Spleen (tissue), 11 donors: ENCODE measurements around the gene OVAAL. TPM values are rescaled to one million over a fixed set of nuclear protein-coding genes. Genes with fewer than 3 reads are reported as not detected.

Experiments
- DNase-seq: peaks from one replicate; pipeline ENCODE4 v3.0.0-alpha.2; 2020
- H3K27ac ChIP-seq, 8 donors: fragments of 200-600 bp; sonication (generic) in 7 of 8; 1 replicate in 4 of 8; 2 replicates in 4 of 8; pipeline versions ENCODE4 v1.5.0 to v1.8.0; 2016 to 2021; ENCODE audit warnings: inconsistent platforms in 4 of 8, mild to moderate bottlenecking in 4 of 8, moderate library complexity in 1 of 8
- H3K27me3 ChIP-seq, 7 donors: fragments of 200-600 bp; sonication (generic) in 6 of 7; replicated peaks in 1 of 7; 1 replicate in 4 of 7; 2 replicates in 3 of 7; pipeline versions ENCODE4 v1.5.0 to v1.8.0; 2016 to 2021; ENCODE audit warnings: inconsistent platforms in 3 of 7, mild to moderate bottlenecking in 1 of 7
- H3K36me3 ChIP-seq, 6 donors: fragments of 200-600 bp; sonication (generic) in 5 of 6; 1 replicate in 4 of 6; 2 replicates in 2 of 6; pipeline versions ENCODE4 v1.5.0 to v1.8.0; 2016 to 2021; ENCODE audit warnings: inconsistent platforms in 2 of 6
- H3K4me1 ChIP-seq, 6 donors: fragments of 200-600 bp; sonication (generic) in 5 of 6; 1 replicate in 3 of 6; 2 replicates in 3 of 6; pipeline versions ENCODE4 v1.5.0 to v1.8.0; 2016 to 2021; ENCODE audit warnings: inconsistent platforms in 3 of 6
- H3K4me3 ChIP-seq, 8 donors: fragments of 200-600 bp; sonication (generic) in 7 of 8; 1 replicate in 4 of 8; 2 replicates in 4 of 8; pipeline versions ENCODE4 v1.5.0 to v1.8.0; 2016 to 2021; ENCODE audit warnings: inconsistent platforms in 4 of 8, mild to moderate bottlenecking in 4 of 8, moderate library complexity in 2 of 8
- H3K9me3 ChIP-seq, 8 donors: fragments of 200-600 bp; sonication (generic) in 7 of 8; 1 replicate in 4 of 8; 2 replicates in 4 of 8; pipeline versions ENCODE4 v1.5.0 to v1.8.0; 2016 to 2021; ENCODE audit warnings: inconsistent platforms in 4 of 8
- POLR2A ChIP-seq, 3 donors: fragments of 450-650 bp; IDR thresholded peaks; one replicate each; pipeline ENCODE4 v1.5.1; 2017; ENCODE audit warnings: antibody characterized with exemption in 3 of 3, mild to moderate bottlenecking in 1 of 3
- POLR2AphosphoS5 ChIP-seq, 3 donors: sonication (generic); formaldehyde crosslinking; IDR thresholded peaks; one replicate each; pipeline ENCODE4 v1.5.1; 2017; ENCODE audit warnings: antibody characterized with exemption in 3 of 3
- WGBS, 5 donors: extraction: QIAGEN DNeasy Blood & Tissue Kit in 3 of 5; methylation state at CpG; one replicate each; pipeline versions ENCODE4 v1.1.5 to v1.1.7; 2013 to 2018; 5-methylcytosine and 5-hydroxymethylcytosine counted together
- intact Hi-C: fragments of 100-400 bp; cut with DNase I; formaldehyde crosslinking; loops from one replicate; pipeline ENCODE4 v1.15.0; 2023; ENCODE audit warnings: low total_unique reads
- polyA plus RNA-seq, 3 donors: library from polyadenylated mRNA; stranded (reverse); fragments of 200-250 nt; gene quantifications; one replicate each; pipeline ENCODE4 v1.2.1, GENCODE V29; 2013
- total RNA-seq, 7 donors: library from RNA; depleted of rRNA in 3 of 7; stranded (reverse); fragments of >200 nt in 3 of 7; fragmentation: NEBNext Ultra II Directional in 4 of 7; extraction: Animal tissue kit (Norgen Biotek cat#: 25700) in 4 of 7; gene quantifications; one replicate each; pipeline versions ENCODE4 v1.1.0 to v1.2.1, GENCODE V29; 2016 to 2021
- TF ChIP-seq, protein P1 (sequence below), 11 experiments: fragments of 200-600 bp in 7 of 11; fragments of 450-650 bp in 4 of 11; sonication (generic) in 4 of 11; IDR thresholded peaks in 8 of 11; conservative IDR thresholded peaks in 3 of 11; 1 replicate in 7 of 11; 2 replicates in 4 of 11; pipeline versions ENCODE4 v1.4.0 to v1.8.0; 2016 to 2021; ENCODE audit warnings: antibody characterized with exemption in 11 of 11, inconsistent platforms in 4 of 11, mild to moderate bottlenecking in 1 of 11
- donor health status: healthy with polysubstance abuse.
- donor health status: DM: no; HTN: no; CAD: no; lungs with moderate emphysema.
- donor health status: DM: no; HTN: no; CAD: no.
- donor health status: Bipolar disorder and iron deficiency.
- donor health status: healthy.
- donor health status: DM: no; HTN: no; CAD: no.
- donor health status: DM: yes; HTN: yes; CAD: no.

OVAAL gene
- total and polyA plus RNA-seq, 10 donors = not detected

DNA sequence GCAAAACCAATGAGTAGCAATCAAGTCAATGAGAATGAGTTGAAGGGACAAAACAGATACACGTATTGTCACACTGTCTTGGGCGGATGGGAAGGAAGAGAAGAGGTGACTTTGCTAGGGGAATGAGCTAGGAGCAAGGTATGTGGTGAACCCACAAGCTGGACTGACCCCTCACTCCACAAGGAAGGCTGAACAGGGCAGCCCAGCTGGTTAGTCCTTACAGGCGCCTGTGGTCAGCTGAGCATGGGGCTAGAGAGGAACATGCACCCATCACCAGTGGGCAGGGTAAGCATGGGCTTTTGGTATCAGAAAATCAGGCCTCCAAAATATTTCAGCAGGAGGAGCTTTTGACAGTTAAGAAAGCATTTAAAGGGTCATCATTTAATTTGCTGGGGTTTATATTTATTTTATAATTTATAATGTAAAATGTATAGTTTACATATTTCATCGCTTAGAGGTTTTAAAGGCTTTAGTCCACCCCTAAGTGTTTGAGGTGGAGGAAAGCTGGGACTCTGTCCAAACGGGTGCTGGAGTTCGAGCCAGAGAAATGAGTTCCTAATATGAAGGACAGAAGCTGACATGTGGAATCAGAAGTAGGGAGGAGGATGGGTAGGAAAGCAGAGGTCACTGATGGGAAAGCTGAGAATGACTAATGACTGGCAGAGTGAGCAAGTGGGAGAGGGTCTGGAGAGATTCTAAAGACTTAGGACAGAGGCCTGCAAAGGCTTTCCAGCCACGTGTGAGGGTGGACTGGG is 34.4 kb upstream of the OVAAL start:
- Histone ChIP-seq H3K9me3 (no peaks in the 10 kb centered on the region), H3K27ac (no peak overlapping the region), H3K27me3 (no peaks in the 10 kb centered on the region), H3K4me1 (peaks cover 0 to 16% (median 0%) of the 10 kb centered on the region in 6 donors), H3K36me3 (no peaks in the 10 kb centered on the region), H3K4me3 (no peak overlapping the region)
- 79 to 86% (median 84%) methylated on average over 7 of the region's 7 CpGs for WGBS, 5 donors
- TF ChIP-seq POLR2A (IDR thresholded peaks at IDR 0.05) = no peak
- TF ChIP-seq POLR2AphosphoS5 (IDR thresholded peaks at IDR 0.05) = no peak
- TF ChIP-seq, protein P1, sequence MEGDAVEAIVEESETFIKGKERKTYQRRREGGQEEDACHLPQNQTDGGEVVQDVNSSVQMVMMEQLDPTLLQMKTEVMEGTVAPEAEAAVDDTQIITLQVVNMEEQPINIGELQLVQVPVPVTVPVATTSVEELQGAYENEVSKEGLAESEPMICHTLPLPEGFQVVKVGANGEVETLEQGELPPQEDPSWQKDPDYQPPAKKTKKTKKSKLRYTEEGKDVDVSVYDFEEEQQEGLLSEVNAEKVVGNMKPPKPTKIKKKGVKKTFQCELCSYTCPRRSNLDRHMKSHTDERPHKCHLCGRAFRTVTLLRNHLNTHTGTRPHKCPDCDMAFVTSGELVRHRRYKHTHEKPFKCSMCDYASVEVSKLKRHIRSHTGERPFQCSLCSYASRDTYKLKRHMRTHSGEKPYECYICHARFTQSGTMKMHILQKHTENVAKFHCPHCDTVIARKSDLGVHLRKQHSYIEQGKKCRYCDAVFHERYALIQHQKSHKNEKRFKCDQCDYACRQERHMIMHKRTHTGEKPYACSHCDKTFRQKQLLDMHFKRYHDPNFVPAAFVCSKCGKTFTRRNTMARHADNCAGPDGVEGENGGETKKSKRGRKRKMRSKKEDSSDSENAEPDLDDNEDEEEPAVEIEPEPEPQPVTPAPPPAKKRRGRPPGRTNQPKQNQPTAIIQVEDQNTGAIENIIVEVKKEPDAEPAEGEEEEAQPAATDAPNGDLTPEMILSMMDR (IDR thresholded peaks at IDR 0.05 in 8 of 11, conservative IDR thresholded peaks at IDR 0.05 in 3 of 11) = no peak
- DNase-seq = no peak
- intact Hi-C loops = no loop called here

- intact Hi-C loops = no loop called here
- no peak overlapping the region for H3K27ac ChIP-seq
Observed at GRCh38 chr1:180524915-180525714, 33.6 kb upstream of the OVAAL start.

DNA sequence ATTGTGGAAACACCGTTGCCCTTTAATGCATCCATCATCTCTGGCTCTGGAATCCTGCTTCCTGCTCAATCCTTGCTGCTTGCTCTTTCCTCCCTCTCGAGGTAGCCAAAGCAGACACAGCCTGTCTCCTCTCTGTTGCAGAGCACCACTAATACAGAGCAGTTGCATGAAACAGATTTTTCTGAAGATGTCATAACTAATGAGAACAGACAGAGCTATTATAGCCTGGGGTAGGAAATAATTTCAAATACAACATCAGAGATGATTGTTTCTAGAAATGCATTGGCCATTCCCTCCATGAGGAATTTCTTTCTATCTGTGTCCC is 33.1 kb upstream of the OVAAL start:
- Histone ChIP-seq H3K27me3 (no peaks in the 10 kb centered on the region), H3K36me3 (no peaks in the 10 kb centered on the region), H3K4me1 (peaks cover 0 to 16% (median 0%) of the 10 kb centered on the region in 6 donors), H3K27ac (no peak overlapping the region), H3K9me3 (no peaks in the 10 kb centered on the region), H3K4me3 (no peak overlapping the region)
- DNase-seq = no peak
- WGBS, 5 donors = 33 to 63% (median 39%) methylated on average over 2 of the region's 2 CpGs
- intact Hi-C loops = no loop called here
- TF ChIP-seq POLR2A (IDR thresholded peaks at IDR 0.05) (no peak), POLR2AphosphoS5 (IDR thresholded peaks at IDR 0.05) (no peak)
- TF ChIP-seq, protein P1 (IDR thresholded peaks at IDR 0.05 in 8 of 11, conservative IDR thresholded peaks at IDR 0.05 in 3 of 11) = no peak

More at GRCh38 chr1:180524915-180525714, 33.6 kb upstream of the OVAAL start:
- no peak for DNase-seq
- TF ChIP-seq, protein P1 (IDR thresholded peaks at IDR 0.05 in 8 of 11, conservative IDR thresholded peaks at IDR 0.05 in 3 of 11) = no peak
- TF ChIP-seq POLR2A (IDR thresholded peaks at IDR 0.05) (no peak), POLR2AphosphoS5 (IDR thresholded peaks at IDR 0.05) (no peak)
- Histone ChIP-seq H3K4me1 (peaks cover 0 to 11% (median 0%) of the 10 kb centered on the region in 6 donors), H3K27me3 (no peaks in the 10 kb centered on the region), H3K4me3 (no peak overlapping the region), H3K9me3 (no peaks in the 10 kb centered on the region), H3K36me3 (no peaks in the 10 kb centered on the region)
- 55 to 66% (median 60%) methylated on average over 6 to 7 of the region's 7 CpGs for WGBS, 5 donors

DNA sequence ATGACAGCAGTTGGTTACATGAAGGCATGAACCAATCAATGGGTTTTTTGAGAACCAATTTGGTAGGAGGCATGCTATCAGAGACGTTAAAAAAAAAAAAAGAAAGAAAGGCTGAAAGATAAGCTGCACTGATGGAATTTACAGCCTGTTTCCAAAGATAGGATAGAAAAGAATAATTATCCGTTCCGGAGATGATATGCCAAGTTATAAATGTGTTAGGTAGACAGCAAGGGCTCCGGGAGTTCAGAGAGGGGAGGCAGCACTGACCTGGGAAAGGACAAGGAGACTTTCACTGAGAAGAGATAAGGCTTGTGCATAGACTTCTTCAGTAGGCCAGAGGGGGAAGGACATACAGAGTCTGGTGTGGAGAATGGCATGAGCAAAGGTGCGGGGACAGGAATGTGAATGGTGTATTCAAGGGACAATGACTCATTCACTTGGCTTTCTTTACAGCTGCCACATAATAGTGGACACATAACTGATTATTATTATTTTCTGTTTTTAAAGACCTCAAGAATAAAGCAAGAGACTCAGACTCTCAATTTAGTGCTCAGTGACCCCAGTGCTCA is 31.6 kb upstream of the OVAAL start:
- H3K36me3 ChIP-seq = no peaks in the 10 kb centered on the region
- TF ChIP-seq, protein P1 (IDR thresholded peaks at IDR 0.05 in 8 of 11, conservative IDR thresholded peaks at IDR 0.05 in 3 of 11) = no peak
- no peak for TF ChIP-seq POLR2A (IDR thresholded peaks at IDR 0.05)
- no peak for TF ChIP-seq POLR2AphosphoS5 (IDR thresholded peaks at IDR 0.05)
- no peak overlapping the region for H3K27ac ChIP-seq
- DNase-seq = no peak
- H3K9me3 ChIP-seq = no peaks in the 10 kb centered on the region
- H3K27me3 ChIP-seq = no peaks in the 10 kb centered on the region
- peaks cover 0 to 20% (median 0%) of the 10 kb centered on the region in 6 donors for H3K4me1 ChIP-seq
- 87 to 93% (median 89%) methylated on average over 5 of the region's 5 CpGs for WGBS, 5 donors
- H3K4me3 ChIP-seq = no peak overlapping the region
- intact Hi-C loops = no loop called here
